Adrenal gland (tissue), 12 donors: ENCODE results near the gene ST3GAL3. TPM values are rescaled to one million over a fixed set of nuclear protein-coding genes. Genes with fewer than 3 reads are reported as not detected.

ENCODE experiments used
- DNase-seq, 7 donors: peaks; one replicate each; pipeline ENCODE4 v3.0.0-alpha.2; 2019 to 2020
- H3K27ac ChIP-seq, 5 donors: fragments of 200-600 bp; sonication (generic) in 4 of 5; 1 replicate in 3 of 5; 2 replicates in 2 of 5; pipeline versions ENCODE4 v1.5.1 to v1.8.0; 2016 to 2020; ENCODE audit warnings: mild to moderate bottlenecking in 1 of 5
- H3K27me3 ChIP-seq: fragments of 200-600 bp; 2 replicates; pipeline ENCODE4 v1.8.0; 2021
- H3K36me3 ChIP-seq, 2 donors: fragments of 200-600 bp; replicated peaks in 1 of 2; 1 replicate in 1 of 2; 2 replicates in 1 of 2; pipeline versions ENCODE4 v1.5.1 to v1.8.0; 2018 to 2022
- H3K4me1 ChIP-seq, 2 donors: fragments of 200-600 bp; replicated peaks in 1 of 2; 1 replicate in 1 of 2; 2 replicates in 1 of 2; pipeline versions ENCODE4 v1.5.1 to v1.8.0; 2018 to 2021
- H3K4me3 ChIP-seq, 4 donors: fragments of 200-600 bp; sonication (generic) in 3 of 4; one replicate each; pipeline ENCODE4 v1.5.1; 2016 to 2018
- H3K9me3 ChIP-seq, 3 donors: fragments of 200-600 bp; sonication (generic) in 1 of 3; replicated peaks in 1 of 3; 1 replicate in 2 of 3; 2 replicates in 1 of 3; pipeline versions ENCODE4 v1.5.1 to v1.8.0; 2016 to 2021
- POLR2A ChIP-seq, 2 donors: fragments of 450-650 bp; IDR thresholded peaks; one replicate each; pipeline ENCODE4 v1.6.1; 2017; ENCODE audit warnings: antibody characterized with exemption in 2 of 2, mild to moderate bottlenecking in 2 of 2, moderate library complexity in 1 of 2
- WGBS, 4 donors: extraction: QIAGEN DNeasy Blood & Tissue Kit in 2 of 4; methylation state at CpG; one replicate each; pipeline versions ENCODE4 v1.1.5 to v1.1.7; 2013 to 2017; 5-methylcytosine and 5-hydroxymethylcytosine counted together
- intact Hi-C, 2 donors: fragments of 100-400 bp; cut with DNase I; formaldehyde crosslinking; loops; one replicate each; pipeline versions ENCODE4 v1.14.1 to v1.15.0; 2022 to 2023
- polyA plus RNA-seq, 3 donors: library from polyadenylated mRNA; stranded (reverse); fragments of 200-250 nt in 2 of 3; fragments of 350-450 nt in 1 of 3; fragmentation: Illumina TruSeq in 1 of 3; extraction: RNeasy Lipid Tissue Mini Kit (QIAGEN cat#74804) in 1 of 3; gene quantifications; one replicate each; pipeline ENCODE4 v1.2.3, GENCODE V29; 2013 to 2014
- total RNA-seq, 9 donors: library from RNA; depleted of rRNA in 4 of 9; stranded (reverse); fragments of >200 nt in 4 of 9; fragments of 120-200 nt in 1 of 9; fragmentation: NEBNext Ultra II Directional in 1 of 9; extraction: Animal tissue kit (Norgen Biotek cat#: 25700) in 1 of 9; gene quantifications; one replicate each; pipeline versions ENCODE4 v1.1.0 to v1.2.4, GENCODE V29; 2013 to 2023
- TF ChIP-seq, protein P1 (sequence below), 6 experiments: fragments of 450-650 bp in 4 of 6; fragments of 200-600 bp in 2 of 6; sonication (generic) in 1 of 6; IDR thresholded peaks; 1 replicate in 5 of 6; 2 replicates in 1 of 6; pipeline versions ENCODE4 v1.5.1 to v1.8.0; 2016 to 2021; ENCODE audit warnings: antibody characterized with exemption in 6 of 6, mild to moderate bottlenecking in 2 of 6, moderate library complexity in 1 of 6
- donor health status: healthy with polysubstance abuse.
- donor health status: Bipolar disorder and iron deficiency.
- donor health status: DM: yes; HTN: yes; CAD: no.
- donor health status: DM: no; HTN: no; CAD: no.
- donor health status: DM: no; HTN: no; CAD: no.
- donor health status: DM: yes; HTN: yes; CAD: no.

ST3GAL3 gene
- total and polyA plus RNA-seq, 12 donors: 15.6 to 47.5 (median 27.7) TPM

DNA sequence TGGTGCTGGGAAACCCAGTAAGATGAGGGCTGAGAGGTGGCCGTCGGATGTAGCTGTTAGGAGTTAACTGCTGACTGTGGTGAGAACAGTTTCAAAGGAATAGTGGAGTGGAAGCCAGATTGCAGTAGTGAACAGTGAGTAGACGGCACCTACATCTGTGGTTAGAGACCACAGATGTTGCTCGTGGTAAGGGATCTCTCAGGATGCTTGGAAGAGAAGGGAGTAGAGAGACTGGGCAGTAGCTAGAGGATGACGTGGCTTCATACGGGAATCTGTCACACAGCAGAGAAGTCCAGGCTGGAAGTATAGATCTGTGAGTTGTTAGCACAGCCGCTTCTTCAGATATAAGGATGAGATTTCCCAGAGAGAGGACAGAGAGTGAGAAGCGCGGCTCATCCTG lies 218.5 kb downstream of the ST3GAL3 start:
- intact Hi-C loops: no loop called here
- no peak overlapping the region for H3K4me3 ChIP-seq
- DNase-seq: no peak
- H3K36me3 ChIP-seq: no peaks in the 10 kb centered on the region
- 94 to 99% (median 97%) methylated on average over 9 of the region's 9 CpGs for WGBS, 4 donors
- no peak for TF ChIP-seq POLR2A (IDR thresholded peaks at IDR 0.05)
- TF ChIP-seq, protein P1, sequence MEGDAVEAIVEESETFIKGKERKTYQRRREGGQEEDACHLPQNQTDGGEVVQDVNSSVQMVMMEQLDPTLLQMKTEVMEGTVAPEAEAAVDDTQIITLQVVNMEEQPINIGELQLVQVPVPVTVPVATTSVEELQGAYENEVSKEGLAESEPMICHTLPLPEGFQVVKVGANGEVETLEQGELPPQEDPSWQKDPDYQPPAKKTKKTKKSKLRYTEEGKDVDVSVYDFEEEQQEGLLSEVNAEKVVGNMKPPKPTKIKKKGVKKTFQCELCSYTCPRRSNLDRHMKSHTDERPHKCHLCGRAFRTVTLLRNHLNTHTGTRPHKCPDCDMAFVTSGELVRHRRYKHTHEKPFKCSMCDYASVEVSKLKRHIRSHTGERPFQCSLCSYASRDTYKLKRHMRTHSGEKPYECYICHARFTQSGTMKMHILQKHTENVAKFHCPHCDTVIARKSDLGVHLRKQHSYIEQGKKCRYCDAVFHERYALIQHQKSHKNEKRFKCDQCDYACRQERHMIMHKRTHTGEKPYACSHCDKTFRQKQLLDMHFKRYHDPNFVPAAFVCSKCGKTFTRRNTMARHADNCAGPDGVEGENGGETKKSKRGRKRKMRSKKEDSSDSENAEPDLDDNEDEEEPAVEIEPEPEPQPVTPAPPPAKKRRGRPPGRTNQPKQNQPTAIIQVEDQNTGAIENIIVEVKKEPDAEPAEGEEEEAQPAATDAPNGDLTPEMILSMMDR (IDR thresholded peaks at IDR 0.05): no peak
- H3K27me3 ChIP-seq: no peaks in the 10 kb centered on the region
- no peaks in the 10 kb centered on the region for H3K9me3 ChIP-seq
- H3K27ac ChIP-seq: no peak overlapping the region
- no peaks in the 10 kb centered on the region for H3K4me1 ChIP-seq

DNA sequence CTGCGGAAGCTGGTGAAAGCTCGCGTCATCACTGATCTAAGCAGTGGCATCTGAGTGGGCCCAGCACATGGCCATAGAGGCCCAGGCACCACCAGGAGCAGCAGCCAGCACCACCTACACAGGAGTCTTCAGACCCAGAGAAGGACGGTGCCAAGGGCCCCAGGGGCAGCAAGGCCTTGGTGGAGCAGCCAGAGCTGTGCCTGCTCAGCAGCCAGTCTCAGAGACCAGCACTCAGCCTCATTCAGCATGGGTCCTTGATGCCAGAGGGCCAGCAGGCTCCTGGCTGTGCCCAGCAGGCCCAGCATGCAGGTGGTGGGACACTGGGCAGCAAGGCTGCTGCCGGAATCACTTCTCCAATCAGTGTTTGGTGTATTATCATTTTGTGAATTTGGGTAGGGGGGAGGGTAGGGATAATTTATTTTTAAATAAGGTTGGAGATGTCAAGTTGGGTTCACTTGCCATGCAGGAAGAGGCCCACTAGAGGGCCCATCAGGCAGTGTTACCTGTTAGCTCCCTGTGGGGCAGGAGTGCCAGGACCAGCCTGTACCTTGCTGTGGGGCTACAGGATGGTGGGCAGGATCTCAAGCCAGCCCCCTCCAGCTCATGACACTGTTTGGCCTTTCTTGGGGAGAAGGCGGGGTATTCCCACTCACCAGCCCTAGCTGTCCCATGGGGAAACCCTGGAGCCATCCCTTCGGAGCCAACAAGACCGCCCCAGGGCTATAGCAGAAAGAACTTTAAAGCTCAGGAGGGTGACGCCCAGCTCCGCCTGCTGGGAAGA lies 223.0 kb downstream of the ST3GAL3 start:
- Histone ChIP-seq H3K4me3 (no peak overlapping the region), H3K27me3 (no peaks in the 10 kb centered on the region), H3K36me3 (no peaks in the 10 kb centered on the region), H3K27ac (no peak overlapping the region), H3K9me3 (no peaks in the 10 kb centered on the region), H3K4me1 (peaks cover 4 to 11% of the 10 kb centered on the region in 2 donors)
- intact Hi-C loops: loop anchor here (5.0 to 10.0 kb wide), 2 partner anchors 396 to 403 kb away; partner anchors contain the start of gene PTPRF (in 1 of the 2)
- no peak for DNase-seq
- 93 to 96% (median 95%) methylated on average over 7 to 10 of the region's 10 CpGs for WGBS, 4 donors
- no peak for TF ChIP-seq POLR2A (IDR thresholded peaks at IDR 0.05)
- TF ChIP-seq, protein P1 (IDR thresholded peaks at IDR 0.05): peak; percentile 6 to 31 (median 19)

DNA sequence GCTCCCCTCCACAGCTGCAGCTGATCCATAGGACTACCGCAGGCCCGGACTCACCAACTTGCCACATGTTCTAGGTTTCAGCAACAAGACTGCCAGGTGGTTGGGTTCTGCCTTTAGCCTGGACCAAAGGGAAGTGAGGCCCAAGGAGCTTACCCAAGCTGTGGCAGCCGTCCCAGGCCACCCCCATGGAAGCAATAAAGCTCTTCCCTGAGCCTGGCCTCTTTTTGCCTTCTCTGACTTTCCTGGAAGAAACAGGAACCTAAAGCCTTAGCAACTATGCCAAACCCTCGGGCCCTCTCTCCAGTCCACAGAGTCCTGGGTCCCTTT lies 223.6 kb downstream of the ST3GAL3 start:
- H3K9me3 ChIP-seq: no peaks in the 10 kb centered on the region
- TF ChIP-seq, protein P1 (IDR thresholded peaks at IDR 0.05): no peak
- TF ChIP-seq POLR2A (IDR thresholded peaks at IDR 0.05): no peak
- H3K27ac ChIP-seq: no peak overlapping the region
- no peaks in the 10 kb centered on the region for H3K27me3 ChIP-seq
- intact Hi-C loops: loop anchor here (5.0 to 10.0 kb wide), 2 partner anchors 396 to 404 kb away; partner anchors contain the start of gene PTPRF (in 1 of the 2)
- DNase-seq: no peak
- peaks cover 4 to 13% of the 10 kb centered on the region in 2 donors for H3K4me1 ChIP-seq
- WGBS, 4 donors: 65 to 88% (median 74%) methylated on average over 4 of the region's 4 CpGs
- no peak overlapping the region for H3K4me3 ChIP-seq
- no peaks in the 10 kb centered on the region for H3K36me3 ChIP-seq

DNA sequence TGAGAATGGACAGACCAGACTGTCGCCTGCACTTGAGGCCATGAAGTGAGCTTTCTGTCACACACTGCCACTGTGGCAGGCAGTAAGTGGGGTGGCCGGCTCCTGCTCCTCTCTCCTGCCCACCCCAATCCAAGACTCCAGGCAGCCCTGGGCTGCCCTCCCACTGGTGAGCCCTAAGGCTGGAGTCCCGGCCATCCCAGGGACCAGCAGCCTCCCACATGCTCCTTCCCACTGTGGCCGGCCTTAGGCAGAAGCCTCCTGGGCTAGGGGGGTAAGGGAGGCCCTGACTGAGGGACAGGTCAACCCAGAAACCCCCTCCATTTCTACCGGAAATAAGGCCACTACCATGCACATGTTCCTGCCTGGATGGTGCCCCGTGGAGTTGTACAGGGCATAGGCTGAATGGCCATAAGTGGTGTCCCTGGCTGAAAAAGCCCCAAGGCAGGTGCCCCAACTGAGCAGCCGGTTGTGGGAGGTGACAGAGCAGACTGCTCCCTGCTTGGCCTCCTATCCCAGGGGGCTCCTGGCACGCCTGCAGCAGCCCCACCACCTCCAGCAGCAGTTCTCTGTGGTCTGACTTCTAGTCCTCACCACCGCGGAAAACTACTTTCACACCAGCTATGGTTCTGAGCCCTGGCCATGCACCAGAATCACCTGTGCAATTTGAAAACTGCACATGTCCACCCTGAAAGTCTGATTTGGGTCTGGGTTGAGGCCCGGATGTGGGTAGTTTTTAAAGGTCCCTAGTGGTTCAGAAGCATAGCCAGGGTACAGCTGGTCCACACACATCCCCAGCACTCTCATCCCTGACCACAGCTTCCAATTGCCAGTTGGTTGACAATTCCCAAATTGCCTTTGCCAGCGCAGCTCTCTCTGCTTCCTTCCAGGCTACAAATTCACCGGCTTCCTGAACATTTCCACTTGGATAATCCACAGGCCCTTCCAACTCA lies 224.7 kb downstream of the ST3GAL3 start:
- no peak for TF ChIP-seq POLR2A (IDR thresholded peaks at IDR 0.05)
- TF ChIP-seq, protein P1 (IDR thresholded peaks at IDR 0.05): no peak

More for the DNA sequence above, 224.7 kb downstream of the ST3GAL3 start:
- 91 to 95% (median 94%) methylated on average over 6 to 13 of the region's 13 CpGs for WGBS, 4 donors
- no peaks in the 10 kb centered on the region for H3K9me3 ChIP-seq
- no peak overlapping the region for H3K4me3 ChIP-seq
- H3K4me1 ChIP-seq: peaks cover 8 to 15% of the 10 kb centered on the region in 2 donors
- H3K27ac ChIP-seq: no peak overlapping the region
- H3K36me3 ChIP-seq: no peaks in the 10 kb centered on the region
- no peaks in the 10 kb centered on the region for H3K27me3 ChIP-seq
- intact Hi-C loops: loop anchor here (5.0 to 10.0 kb wide), 2 partner anchors 397 to 405 kb away; partner anchors contain the start of gene PTPRF (in 1 of the 2)
- no peak for DNase-seq
